SIG-M5 (cell line): ENCODE results near the gene ARL17A.
"Not testable (repeated sequence)": the region's sequence is repeated elsewhere in the genome, so short reads cannot be mapped to it uniquely, and the experiment has no call there.

Source experiments
- DNase-seq: peaks from one replicate; lab custom pipeline; 2025; lab: John Stamatoyannopoulos, UW

ARL17A gene

GRCh38 chr17:46579083-46580075, at the start of gene ARL17A:
TSS of gene ARL17A (minus strand) at chr17:46579691. CDS start at chr17:46576322, 3,369 bp downstream.
- DNase-seq: not testable (repeated sequence)

DNA sequence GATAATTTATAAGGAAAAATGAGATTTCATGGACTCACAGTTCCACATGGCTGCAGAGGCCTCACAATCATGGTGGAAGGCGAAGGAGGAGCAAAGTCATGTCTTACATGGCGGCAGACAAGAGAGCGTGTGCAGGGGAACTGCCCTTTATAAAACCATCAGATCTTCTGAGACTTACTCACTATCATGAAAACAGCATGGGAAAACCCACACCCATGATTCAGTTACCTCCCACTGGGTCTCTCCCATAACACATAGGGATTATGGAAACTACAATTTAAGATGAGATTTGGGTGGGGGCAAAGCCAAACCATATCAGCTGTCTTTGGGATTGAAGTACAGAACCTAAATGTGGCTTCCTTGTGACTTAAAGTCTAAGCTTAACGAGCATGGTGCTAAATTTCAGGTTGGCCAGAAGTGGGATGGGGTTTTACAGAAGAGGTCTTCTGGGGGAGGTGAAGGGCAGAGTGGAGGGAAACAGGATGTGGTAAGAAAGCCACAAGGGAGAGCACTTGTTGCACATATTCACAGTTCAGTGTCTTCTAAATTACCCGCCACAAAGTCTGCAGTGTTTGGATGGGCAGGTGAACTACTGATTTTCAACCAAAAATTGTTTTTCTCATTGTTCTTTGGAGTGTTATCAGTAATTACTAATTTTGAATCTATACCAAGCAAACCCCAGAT, 49.4 kb upstream of the ARL17A start:
- not testable (repeated sequence) for DNase-seq

DNA sequence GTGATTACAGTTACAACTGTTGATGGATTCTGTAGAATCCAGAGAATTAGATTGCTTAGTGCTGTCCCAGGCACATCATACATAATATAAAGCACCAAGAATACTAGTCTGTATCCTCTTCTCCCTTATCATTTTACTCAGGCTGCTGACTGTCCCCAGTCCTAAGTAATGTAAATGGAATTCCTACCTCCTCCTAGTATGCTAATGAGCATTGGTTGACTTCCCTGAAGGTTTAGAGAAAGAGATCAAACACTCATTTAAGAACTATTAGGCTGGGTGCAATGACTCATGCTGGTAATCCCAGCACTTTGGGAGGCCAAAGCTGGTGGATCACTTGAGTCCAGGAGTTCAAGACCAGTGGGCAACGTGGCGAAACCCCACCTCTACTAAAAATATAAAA, 48.0 kb upstream of the ARL17A start:
- DNase-seq: not testable (repeated sequence)

GRCh38 chr17:46624726-46625125, 45.2 kb upstream of the ARL17A start:
- not testable (repeated sequence) for DNase-seq

DNA sequence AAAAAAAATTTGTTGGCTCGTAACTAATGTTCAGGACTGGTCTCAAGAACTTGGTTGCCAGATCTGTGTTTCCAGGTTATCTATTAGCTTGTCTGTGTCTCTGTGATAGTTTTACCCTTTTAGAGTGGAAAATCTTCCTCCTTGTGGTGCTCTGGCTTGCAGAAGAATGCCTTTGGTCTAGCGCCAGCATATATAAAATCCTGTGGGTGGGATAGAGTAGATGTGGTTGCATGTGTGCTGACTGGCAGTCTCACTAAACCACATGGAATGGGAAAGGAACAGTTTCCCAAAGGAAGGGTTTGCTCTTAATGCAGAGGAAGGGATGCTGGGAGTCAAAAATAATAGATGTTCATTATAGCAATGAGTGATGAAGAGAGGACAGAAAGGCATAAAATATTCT, 44.3 kb upstream of the ARL17A start:
- not testable (repeated sequence) for DNase-seq

GRCh38 chr17:46618975-46619374, 39.5 kb upstream of the ARL17A start:
- not testable (repeated sequence) for DNase-seq

- not testable (repeated sequence) for DNase-seq
These were observed 37.6 kb upstream of the ARL17A start for GRCh38 chr17:46617121-46617520.

DNA sequence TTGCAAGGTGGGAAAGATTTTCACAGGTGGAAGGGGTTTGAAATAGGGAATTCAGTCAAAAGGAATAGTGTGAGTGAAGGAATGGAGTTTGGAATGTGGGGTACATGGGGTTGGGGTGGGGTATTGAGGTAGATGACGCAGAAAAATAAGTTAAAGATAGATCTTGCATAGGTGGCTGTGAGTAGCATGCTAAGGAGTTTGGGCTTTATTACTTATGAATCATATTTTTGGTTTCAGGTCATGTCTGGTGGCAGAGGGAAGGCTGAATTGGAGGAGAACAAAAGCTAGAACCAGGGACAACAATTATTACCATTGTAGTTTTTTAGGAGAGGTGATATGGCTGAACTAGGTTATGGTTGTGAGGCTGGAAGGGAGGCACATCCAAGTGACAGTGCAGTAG, 34.4 kb upstream of the ARL17A start:
- DNase-seq: not testable (repeated sequence)

DNA sequence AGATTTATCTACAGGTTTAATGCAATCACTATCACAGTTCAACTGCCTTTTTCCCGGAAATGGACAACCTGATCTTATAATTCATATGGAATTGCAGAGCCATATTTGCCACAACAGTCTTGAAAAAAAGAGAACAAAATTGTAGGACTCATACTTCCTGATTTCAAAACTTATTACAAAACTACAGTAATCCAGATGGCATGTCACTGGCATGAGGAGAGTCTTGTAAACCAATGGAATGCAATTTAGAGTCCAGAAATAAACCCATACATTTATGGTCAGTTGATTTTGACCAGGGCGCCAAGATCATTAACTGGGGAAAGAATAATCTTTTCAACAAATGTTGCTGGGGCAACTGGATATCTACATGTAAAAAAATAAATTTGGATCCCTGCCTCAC, 31.8 kb upstream of the ARL17A start:
- not testable (repeated sequence) for DNase-seq

DNA sequence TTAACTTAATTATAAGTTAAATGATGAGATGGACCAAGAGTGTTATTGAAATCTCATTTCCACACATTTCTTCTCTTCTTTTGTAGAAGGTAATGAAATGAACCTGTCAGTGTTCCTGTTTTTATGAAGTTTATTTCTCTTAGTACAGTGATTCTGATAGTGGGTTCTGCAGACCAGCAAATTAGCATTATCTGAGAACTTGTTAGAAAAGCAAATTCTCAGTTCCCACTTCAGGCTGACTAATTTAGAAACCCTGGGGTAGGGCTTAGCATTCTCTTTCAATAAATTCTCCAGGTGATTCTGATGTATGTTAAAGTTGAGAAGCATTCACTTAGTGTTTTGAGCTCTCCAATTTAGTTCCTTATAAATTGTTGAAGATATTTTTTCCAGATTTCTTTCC, 23.6 kb upstream of the ARL17A start:
- DNase-seq: not testable (repeated sequence)

DNA sequence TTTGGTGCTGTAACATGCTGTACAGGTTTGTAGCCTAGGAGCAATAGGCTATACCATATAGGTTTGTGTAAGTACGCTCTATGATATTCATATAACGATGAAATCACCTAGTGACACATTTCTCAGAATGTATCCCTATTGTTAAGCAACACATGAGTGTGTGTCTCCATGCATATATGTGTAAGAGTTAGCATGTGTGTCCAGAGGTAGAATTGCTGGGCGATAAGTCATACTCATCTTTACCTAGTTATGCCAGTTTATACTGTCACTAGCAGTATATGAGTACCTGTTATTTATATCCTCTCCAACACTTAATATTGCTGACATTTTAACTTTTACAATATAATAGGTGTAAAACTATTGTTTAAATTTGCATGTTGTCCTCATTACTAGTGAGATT, 21.3 kb upstream of the ARL17A start:
- DNase-seq: not testable (repeated sequence)

DNA sequence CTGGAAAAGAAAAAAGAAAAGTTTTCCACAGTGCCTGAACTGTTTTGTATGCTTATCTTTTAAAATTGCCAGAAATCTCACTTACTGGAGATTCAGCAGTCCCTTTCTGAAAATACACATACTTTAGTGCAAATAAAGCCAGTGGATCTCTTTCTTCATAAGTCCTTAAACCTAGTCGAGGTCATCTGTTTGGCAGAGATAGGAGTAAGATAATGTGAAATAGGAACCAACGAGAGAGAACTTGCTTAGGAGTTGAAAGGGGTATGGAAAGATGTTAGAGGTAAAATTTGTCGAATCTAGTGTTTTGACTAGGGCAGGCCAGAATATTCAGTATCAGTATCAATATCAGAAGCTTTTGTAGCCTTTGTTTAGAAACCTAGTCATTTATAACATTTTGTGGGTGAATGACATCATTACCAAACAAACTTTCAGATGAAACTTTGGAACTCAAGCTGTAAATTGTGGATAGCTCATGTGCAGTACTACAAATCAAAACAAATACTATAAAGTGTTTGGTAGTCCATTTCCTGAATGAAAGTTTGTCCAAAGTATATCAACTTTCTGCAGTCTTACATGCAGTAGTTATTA, 18.9 kb upstream of the ARL17A start:
- DNase-seq: not testable (repeated sequence)

- not testable (repeated sequence) for DNase-seq
These were observed 11.8 kb upstream of the ARL17A start for GRCh38 chr17:46591332-46591731.

- DNase-seq: not testable (repeated sequence)
These were observed 11.0 kb upstream of the ARL17A start, which contains the start of gene NSF for GRCh38 chr17:46590157-46591146. TSS of gene NSF (plus strand) at chr17:46590669. CDS start at chr17:46590776, 107 bp downstream.

DNA sequence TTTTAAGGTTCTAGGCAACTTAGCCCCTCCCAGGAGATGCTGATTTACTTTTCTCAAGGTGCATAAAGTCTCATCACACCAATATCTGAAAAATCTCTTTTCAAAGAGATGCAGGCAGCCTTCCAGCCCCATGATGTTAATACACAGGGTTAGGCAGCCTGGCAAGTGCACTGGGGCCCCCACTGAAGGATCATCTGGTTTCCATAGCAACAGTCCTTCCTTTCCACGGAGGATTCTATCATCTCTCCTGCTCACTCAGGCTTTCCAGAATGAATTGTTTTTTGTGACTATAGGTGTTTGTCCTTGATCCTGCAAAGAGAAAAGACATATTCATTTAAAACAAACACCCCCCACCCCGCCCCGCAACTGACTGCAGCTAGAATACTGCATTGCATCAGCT, 6.0 kb upstream of the ARL17A start:
- not testable (repeated sequence) for DNase-seq

DNA sequence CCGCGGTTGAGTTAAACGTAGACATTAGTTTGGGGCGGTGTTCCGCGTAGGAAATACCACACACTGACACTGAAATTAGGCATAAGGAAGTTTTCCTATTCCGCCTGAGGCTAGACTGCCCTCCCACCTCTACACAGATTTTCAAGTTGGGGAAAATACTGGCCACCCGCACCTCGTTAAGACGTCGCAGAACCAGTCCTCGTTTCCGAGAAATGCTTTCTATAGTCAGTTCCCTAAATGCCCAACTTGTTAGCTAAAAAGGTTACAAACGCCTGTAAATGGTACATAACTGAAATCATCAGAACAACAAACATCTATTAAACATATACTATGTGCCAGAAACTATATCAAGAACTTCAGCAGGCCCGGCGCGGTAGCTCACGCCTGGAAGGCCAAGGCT, 591 bp upstream of the ARL17A start:
- DNase-seq: not testable (repeated sequence)

GRCh38 chr17:46571796-46572195, 7.7 kb downstream of the ARL17A start:
- DNase-seq: not testable (repeated sequence)

DNA sequence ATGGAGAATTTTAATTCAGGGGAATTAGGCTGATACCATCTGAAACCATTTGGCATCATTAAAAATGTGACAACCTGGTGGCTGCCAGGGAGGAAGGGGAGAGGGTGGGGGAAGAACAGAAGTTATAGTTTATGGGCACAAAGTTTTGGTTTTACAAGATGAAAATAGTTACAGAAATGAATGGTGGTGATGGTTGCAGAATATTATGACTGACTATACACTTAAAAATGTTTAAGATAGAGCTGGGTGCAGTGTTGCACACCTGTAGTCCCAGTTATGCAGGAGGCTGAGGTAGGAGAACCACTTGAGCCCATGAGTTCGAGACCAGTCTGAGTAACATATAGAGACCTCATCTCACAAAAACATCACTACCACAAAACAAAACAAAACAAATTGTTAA, 12.5 kb downstream of the ARL17A start:
- DNase-seq: not testable (repeated sequence)

DNA sequence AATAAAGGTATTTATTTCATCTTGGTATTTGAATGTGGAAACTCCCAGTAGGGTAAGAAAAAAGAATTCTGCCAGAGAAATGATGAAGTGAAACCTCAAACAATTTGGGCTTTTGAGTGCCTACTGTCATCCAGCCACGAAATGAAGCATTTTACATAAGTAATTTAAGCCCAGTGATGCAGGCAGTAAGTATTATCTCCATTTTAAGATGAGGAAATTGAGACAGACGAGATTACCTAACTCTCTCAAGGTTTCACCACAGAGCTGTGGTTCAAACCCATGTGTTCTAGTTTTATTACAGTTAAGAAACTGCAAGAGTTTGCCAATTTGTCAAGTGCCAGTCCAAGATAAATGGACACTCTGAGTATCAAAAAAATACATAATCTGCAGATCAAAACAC, 13.2 kb downstream of the ARL17A start:
- DNase-seq: not testable (repeated sequence)

GRCh38 chr17:46560048-46560447, 19.4 kb downstream of the ARL17A start:
- not testable (repeated sequence) for DNase-seq

GRCh38 chr17:46559155-46559554, 20.3 kb downstream of the ARL17A start:
- not testable (repeated sequence) for DNase-seq
